ENCODE data around the gene FILIP1. TPM values are rescaled to one million over a fixed set of nuclear protein-coding genes. Genes with fewer than 3 reads are reported as not detected.

The FILIP1 gene
- polyA plus RNA-seq, 3 donors = not detected

DNA sequence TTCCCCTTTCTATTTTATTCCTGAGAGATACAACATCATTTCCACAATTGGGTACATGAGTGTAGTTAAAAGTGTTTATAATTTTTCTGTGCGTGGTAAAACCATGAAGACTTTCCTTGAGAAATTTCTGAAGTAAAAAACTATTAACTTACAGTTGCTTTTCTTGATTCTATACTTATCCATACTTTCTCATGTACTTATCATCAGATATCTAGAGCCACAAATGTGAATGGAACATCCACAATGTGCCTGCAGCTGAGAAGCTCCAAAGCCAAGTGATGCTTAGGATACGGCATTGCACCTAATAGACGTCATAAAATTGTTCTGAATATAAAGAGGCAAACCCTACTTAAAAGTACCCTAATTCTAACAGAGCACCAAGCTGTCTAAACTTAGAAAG is 2.9 kb downstream of the FILIP1 start:
- TF ChIP-seq, protein P1, sequence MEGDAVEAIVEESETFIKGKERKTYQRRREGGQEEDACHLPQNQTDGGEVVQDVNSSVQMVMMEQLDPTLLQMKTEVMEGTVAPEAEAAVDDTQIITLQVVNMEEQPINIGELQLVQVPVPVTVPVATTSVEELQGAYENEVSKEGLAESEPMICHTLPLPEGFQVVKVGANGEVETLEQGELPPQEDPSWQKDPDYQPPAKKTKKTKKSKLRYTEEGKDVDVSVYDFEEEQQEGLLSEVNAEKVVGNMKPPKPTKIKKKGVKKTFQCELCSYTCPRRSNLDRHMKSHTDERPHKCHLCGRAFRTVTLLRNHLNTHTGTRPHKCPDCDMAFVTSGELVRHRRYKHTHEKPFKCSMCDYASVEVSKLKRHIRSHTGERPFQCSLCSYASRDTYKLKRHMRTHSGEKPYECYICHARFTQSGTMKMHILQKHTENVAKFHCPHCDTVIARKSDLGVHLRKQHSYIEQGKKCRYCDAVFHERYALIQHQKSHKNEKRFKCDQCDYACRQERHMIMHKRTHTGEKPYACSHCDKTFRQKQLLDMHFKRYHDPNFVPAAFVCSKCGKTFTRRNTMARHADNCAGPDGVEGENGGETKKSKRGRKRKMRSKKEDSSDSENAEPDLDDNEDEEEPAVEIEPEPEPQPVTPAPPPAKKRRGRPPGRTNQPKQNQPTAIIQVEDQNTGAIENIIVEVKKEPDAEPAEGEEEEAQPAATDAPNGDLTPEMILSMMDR (IDR thresholded peaks at IDR 0.05) = no peak
- peaks cover 0 to 2% (median 0%) of the 10 kb centered on the region in 7 donors for H3K9me3 Mint-ChIP-seq
- WGBS (ENCODE audit: insufficient coverage) = no CpG with 5 or more reads among the region's 3 CpGs

DNA sequence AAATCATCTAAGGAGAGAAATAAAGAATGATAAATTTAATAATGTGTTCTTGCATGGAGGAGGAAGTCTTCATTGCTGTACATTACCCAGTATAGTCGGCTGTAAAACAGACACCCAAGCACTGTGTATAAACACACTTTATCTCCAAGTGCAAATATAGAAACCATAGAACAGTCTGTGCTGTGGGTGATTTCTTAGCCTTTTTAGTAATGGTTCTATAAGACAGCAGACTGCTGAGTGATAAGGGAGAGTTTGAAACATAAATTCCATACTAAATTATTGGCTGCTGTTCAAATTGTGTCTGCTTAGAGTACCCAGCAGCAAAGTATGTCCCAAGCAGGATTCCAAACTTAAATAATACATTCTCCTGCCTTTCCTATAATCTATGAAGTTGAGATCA is 4.6 kb downstream of the FILIP1 start:
- no peak for DNase-seq
- no peak overlapping the region for H3K27ac Mint-ChIP-seq
- H3K4me1 ChIP-seq (ENCODE audit: control insufficient read depth in 1 of 2, insufficient read depth in 2 of 2, low read length in 2 of 2) = no peaks in the 10 kb centered on the region

More for the DNA sequence above, 2.9 kb downstream of the FILIP1 start:
- Mint-ChIP-seq H3K36me3 (no peaks in the 10 kb centered on the region), H3K4me1 (no peaks in the 10 kb centered on the region), H3K27ac (no peak overlapping the region), H3K27me3 (ENCODE audit: low read depth in 3 of 3) (peaks cover 2 to 25% (median 7%) of the 10 kb centered on the region in 3 donors), H3K4me3 (no peak overlapping the region)
- Histone ChIP-seq H3K4me3 (replicated peaks in 1 of 3; ENCODE audit: low read depth in 2 of 3, low read length in 3 of 3) (no peak overlapping the region), H3K27me3 (ENCODE audit: control insufficient read depth in 2 of 2, insufficient read depth in 2 of 2, low read length in 2 of 2) (peaks cover 4 to 16% of the 10 kb centered on the region in 2 donors), H3K36me3 (replicated peaks in 1 of 2; ENCODE audit: control insufficient read depth in 1 of 2, insufficient read depth in 2 of 2, low read length in 2 of 2) (no peaks in the 10 kb centered on the region), H3K4me1 (ENCODE audit: control insufficient read depth in 1 of 2, insufficient read depth in 2 of 2, low read length in 2 of 2) (no peaks in the 10 kb centered on the region), H3K9me3 (replicated peaks in 1 of 2; ENCODE audit: control insufficient read depth in 1 of 2, insufficient read depth in 1 of 2, low read length in 2 of 2) (no peaks in the 10 kb centered on the region), H3K79me2 (ENCODE audit: insufficient read depth, low read length) (no peaks in the 10 kb centered on the region), H3K9ac (ENCODE audit: insufficient read depth, low read length, poor library complexity, severe bottlenecking) (no peak overlapping the region), H3K27ac (ENCODE audit: low read depth in 1 of 2, low read length in 2 of 2) (no peak overlapping the region), H2AFZ (ENCODE audit: insufficient read depth, low read depth, low read length, poor library complexity, severe bottlenecking) (no peak overlapping the region), H3K4me2 (replicated peaks; ENCODE audit: extremely low read depth, low read length, poor library complexity, severe bottlenecking) (no peak overlapping the region), H4K20me1 (ENCODE audit: insufficient read depth, low read length) (no peaks in the 10 kb centered on the region)
- DNase-seq = no peak
- intact Hi-C loops (cut with micrococcal nuclease) = no loop called here

More for the DNA sequence above, 4.6 kb downstream of the FILIP1 start:
- no peaks in the 10 kb centered on the region for H3K36me3 Mint-ChIP-seq
- H3K4me1 Mint-ChIP-seq = no peaks in the 10 kb centered on the region
- no peak overlapping the region for H3K9ac ChIP-seq (ENCODE audit: insufficient read depth, low read length, poor library complexity, severe bottlenecking)
- H3K27ac ChIP-seq (ENCODE audit: low read depth in 1 of 2, low read length in 2 of 2) = no peak overlapping the region
- H3K27me3 ChIP-seq (ENCODE audit: control insufficient read depth in 2 of 2, insufficient read depth in 2 of 2, low read length in 2 of 2) = peaks cover 4 to 11% of the 10 kb centered on the region in 2 donors
- no peaks in the 10 kb centered on the region for H3K9me3 ChIP-seq (replicated peaks in 1 of 2; ENCODE audit: control insufficient read depth in 1 of 2, insufficient read depth in 1 of 2, low read length in 2 of 2)
- no peak overlapping the region for H3K4me3 ChIP-seq (replicated peaks in 1 of 3; ENCODE audit: low read depth in 2 of 3, low read length in 3 of 3)
- no peak overlapping the region for H2AFZ ChIP-seq (ENCODE audit: insufficient read depth, low read depth, low read length, poor library complexity, severe bottlenecking)
- H3K79me2 ChIP-seq (ENCODE audit: insufficient read depth, low read length) = no peaks in the 10 kb centered on the region
- no peaks in the 10 kb centered on the region for H3K36me3 ChIP-seq (replicated peaks in 1 of 2; ENCODE audit: control insufficient read depth in 1 of 2, insufficient read depth in 2 of 2, low read length in 2 of 2)
- intact Hi-C loops (cut with micrococcal nuclease) = no loop called here
- TF ChIP-seq, protein P1 (IDR thresholded peaks at IDR 0.05) = no peak
- H3K4me2 ChIP-seq (replicated peaks; ENCODE audit: extremely low read depth, low read length, poor library complexity, severe bottlenecking) = no peak overlapping the region
- H3K4me3 Mint-ChIP-seq = no peak overlapping the region
- no CpG with 5 or more reads among the region's 1 CpG for WGBS (ENCODE audit: insufficient coverage)
- no peaks in the 10 kb centered on the region for H4K20me1 ChIP-seq (ENCODE audit: insufficient read depth, low read length)
- H3K27me3 Mint-ChIP-seq (ENCODE audit: low read depth in 3 of 3) = peaks cover 1 to 16% (median 4%) of the 10 kb centered on the region in 3 donors
- no peaks in the 10 kb centered on the region for H3K9me3 Mint-ChIP-seq
